Measurements from ENCODE around the gene C9orf78. TPM values are rescaled to one million over a fixed set of nuclear protein-coding genes. Genes with fewer than 3 reads are reported as not detected.
A peak's percentile ranks its signal among the peaks of the same experiment; 100 is the strongest.

Gene C9orf78
- total and polyA plus RNA-seq, 9 of the 15 experiments (the other 6 are each of a cell fraction or from before 2014, with no cell fraction given) = 94.6 to 266 (median 202) TPM

DNA sequence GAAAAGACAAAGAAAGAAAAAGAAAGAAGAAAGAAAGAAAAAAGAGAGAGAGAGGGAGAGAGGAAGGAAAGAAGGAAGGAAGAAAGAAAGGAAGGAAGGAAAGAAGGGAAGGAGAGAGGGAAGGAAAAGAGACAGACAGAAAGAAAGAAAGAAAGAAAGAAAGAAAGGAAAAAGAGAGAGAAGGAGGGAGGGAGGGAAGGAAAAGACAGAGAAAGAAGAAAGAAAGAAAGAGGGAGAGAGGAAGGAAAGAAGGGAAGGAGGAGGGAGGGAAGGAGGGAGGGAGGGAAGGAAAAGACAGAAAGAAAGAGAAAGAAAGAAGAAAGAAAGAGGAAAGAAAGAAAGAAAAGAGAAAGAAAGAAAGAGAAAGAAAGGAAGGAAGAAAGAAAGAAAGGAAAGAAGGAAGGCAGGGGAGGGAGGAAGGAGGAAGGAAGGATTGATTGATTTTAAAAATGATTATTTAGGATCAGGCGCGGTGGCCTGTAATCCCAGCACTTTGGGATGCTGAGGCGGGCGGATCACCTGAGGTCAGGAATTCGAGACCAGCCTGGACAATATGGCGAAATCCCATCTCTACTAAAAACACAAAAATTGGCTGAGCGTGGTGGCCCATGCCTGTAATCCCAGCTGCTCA lies 55.4 kb downstream of the C9orf78 start (continued):
- TF ChIP-seq, protein P1, sequence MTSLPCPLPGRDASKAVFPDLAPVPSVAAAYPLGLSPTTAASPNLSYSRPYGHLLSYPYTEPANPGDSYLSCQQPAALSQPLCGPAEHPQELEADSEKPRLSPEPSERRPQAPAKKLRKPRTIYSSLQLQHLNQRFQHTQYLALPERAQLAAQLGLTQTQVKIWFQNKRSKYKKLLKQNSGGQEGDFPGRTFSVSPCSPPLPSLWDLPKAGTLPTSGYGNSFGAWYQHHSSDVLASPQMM (CRISPR knock-in tag; IDR thresholded peaks at IDR 0.05) = no peak
- no peak for TF ChIP-seq HDAC2 (IDR thresholded peaks at IDR 0.05)
- TF ChIP-seq ZNF766 (CRISPR knock-in tag; conservative IDR thresholded peaks at IDR 0.05) = no peak
- no peak for TF ChIP-seq SOX6 (IDR thresholded peaks at IDR 0.05)
- TF ChIP-seq PHB2 (IDR thresholded peaks at IDR 0.05; ENCODE audit: low read depth) = peak; percentile 60; the same call in 1 of the 2 replicates
- TF ChIP-seq, protein P2, sequence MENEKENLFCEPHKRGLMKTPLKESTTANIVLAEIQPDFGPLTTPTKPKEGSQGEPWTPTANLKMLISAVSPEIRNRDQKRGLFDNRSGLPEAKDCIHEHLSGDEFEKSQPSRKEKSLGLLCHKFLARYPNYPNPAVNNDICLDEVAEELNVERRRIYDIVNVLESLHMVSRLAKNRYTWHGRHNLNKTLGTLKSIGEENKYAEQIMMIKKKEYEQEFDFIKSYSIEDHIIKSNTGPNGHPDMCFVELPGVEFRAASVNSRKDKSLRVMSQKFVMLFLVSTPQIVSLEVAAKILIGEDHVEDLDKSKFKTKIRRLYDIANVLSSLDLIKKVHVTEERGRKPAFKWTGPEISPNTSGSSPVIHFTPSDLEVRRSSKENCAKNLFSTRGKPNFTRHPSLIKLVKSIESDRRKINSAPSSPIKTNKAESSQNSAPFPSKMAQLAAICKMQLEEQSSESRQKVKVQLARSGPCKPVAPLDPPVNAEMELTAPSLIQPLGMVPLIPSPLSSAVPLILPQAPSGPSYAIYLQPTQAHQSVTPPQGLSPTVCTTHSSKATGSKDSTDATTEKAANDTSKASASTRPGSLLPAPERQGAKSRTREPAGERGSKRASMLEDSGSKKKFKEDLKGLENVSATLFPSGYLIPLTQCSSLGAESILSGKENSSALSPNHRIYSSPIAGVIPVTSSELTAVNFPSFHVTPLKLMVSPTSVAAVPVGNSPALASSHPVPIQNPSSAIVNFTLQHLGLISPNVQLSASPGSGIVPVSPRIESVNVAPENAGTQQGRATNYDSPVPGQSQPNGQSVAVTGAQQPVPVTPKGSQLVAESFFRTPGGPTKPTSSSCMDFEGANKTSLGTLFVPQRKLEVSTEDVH (IDR thresholded peaks at IDR 0.05; ENCODE audit: low read depth, partially characterized antibody) = peak; percentile 20
- TF ChIP-seq, protein P3, sequence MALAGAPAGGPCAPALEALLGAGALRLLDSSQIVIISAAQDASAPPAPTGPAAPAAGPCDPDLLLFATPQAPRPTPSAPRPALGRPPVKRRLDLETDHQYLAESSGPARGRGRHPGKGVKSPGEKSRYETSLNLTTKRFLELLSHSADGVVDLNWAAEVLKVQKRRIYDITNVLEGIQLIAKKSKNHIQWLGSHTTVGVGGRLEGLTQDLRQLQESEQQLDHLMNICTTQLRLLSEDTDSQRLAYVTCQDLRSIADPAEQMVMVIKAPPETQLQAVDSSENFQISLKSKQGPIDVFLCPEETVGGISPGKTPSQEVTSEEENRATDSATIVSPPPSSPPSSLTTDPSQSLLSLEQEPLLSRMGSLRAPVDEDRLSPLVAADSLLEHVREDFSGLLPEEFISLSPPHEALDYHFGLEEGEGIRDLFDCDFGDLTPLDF (CRISPR knock-in tag; IDR thresholded peaks at IDR 0.05) = no peak
- no peak for TF ChIP-seq ZNF75A (CRISPR knock-in tag; IDR thresholded peaks at IDR 0.05)
- TF ChIP-seq NEUROD1 (IDR thresholded peaks at IDR 0.05; ENCODE audit: borderline replicate concordance, low read depth, low read length, partially characterized antibody) = no peak
- no peak for TF ChIP-seq NR2C1 (IDR thresholded peaks at IDR 0.05)
- TF ChIP-seq NR2C1 (tag; IDR thresholded peaks at IDR 0.05) = no peak
- TF ChIP-seq RFX7 (CRISPR knock-in tag; IDR thresholded peaks at IDR 0.05) = no peak
- TF ChIP-seq SNIP1 (IDR thresholded peaks at IDR 0.05; ENCODE audit: low read depth) = peak; percentile 47; the same call in 1 of the 2 replicates
- TF ChIP-seq ZNF239 (CRISPR knock-in tag; IDR thresholded peaks at IDR 0.05) = no peak
- no peak for TF ChIP-seq TAF9B (IDR thresholded peaks at IDR 0.05; ENCODE audit: partially characterized antibody)
- TF ChIP-seq TSC22D4 (tag; IDR thresholded peaks at IDR 0.05) = no peak
- TF ChIP-seq, protein P4, sequence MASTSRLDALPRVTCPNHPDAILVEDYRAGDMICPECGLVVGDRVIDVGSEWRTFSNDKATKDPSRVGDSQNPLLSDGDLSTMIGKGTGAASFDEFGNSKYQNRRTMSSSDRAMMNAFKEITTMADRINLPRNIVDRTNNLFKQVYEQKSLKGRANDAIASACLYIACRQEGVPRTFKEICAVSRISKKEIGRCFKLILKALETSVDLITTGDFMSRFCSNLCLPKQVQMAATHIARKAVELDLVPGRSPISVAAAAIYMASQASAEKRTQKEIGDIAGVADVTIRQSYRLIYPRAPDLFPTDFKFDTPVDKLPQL (IDR thresholded peaks at IDR 0.05; ENCODE audit: extremely low read depth, insufficient read length) = no peak
- TF ChIP-seq RUNX1 (IDR thresholded peaks at IDR 0.05; ENCODE audit: low read depth) = no peak
- TF ChIP-seq MTA1 (IDR thresholded peaks at IDR 0.05; ENCODE audit: borderline replicate concordance) = peak; percentile 89
- no peak for TF ChIP-seq GABPB2 (CRISPR knock-in tag; conservative IDR thresholded peaks at IDR 0.05)
- TF ChIP-seq, protein P5, sequence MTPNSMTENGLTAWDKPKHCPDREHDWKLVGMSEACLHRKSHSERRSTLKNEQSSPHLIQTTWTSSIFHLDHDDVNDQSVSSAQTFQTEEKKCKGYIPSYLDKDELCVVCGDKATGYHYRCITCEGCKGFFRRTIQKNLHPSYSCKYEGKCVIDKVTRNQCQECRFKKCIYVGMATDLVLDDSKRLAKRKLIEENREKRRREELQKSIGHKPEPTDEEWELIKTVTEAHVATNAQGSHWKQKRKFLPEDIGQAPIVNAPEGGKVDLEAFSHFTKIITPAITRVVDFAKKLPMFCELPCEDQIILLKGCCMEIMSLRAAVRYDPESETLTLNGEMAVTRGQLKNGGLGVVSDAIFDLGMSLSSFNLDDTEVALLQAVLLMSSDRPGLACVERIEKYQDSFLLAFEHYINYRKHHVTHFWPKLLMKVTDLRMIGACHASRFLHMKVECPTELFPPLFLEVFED (CRISPR knock-in tag; conservative IDR thresholded peaks at IDR 0.05) = peak; percentile 84; the same call in 1 of the 2 replicates
- TF ChIP-seq, protein P6, sequence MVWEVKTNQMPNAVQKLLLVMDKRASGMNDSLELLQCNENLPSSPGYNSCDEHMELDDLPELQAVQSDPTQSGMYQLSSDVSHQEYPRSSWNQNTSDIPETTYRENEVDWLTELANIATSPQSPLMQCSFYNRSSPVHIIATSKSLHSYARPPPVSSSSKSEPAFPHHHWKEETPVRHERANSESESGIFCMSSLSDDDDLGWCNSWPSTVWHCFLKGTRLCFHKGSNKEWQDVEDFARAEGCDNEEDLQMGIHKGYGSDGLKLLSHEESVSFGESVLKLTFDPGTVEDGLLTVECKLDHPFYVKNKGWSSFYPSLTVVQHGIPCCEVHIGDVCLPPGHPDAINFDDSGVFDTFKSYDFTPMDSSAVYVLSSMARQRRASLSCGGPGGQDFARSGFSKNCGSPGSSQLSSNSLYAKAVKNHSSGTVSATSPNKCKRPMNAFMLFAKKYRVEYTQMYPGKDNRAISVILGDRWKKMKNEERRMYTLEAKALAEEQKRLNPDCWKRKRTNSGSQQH (CRISPR knock-in tag; IDR thresholded peaks at IDR 0.05) = peak; percentile 80; the same call in 1 of the 2 replicates
